GM21717 (cell line): ENCODE data around the gene IVNS1ABP.
"Not testable (repeated sequence)": the region's sequence is repeated elsewhere in the genome, so short reads cannot be mapped to it uniquely, and the experiment has no call there.

ENCODE experiments used
- ATAC-seq: cut with Tn5 transposase; IDR thresholded peaks from one replicate; pipeline ENCODE4 v1.9.1; 2021; ENCODE audit warnings: mild to moderate bottlenecking, moderate library complexity; ENCODE audit not compliant: unreplicated experiment

IVNS1ABP gene

DNA sequence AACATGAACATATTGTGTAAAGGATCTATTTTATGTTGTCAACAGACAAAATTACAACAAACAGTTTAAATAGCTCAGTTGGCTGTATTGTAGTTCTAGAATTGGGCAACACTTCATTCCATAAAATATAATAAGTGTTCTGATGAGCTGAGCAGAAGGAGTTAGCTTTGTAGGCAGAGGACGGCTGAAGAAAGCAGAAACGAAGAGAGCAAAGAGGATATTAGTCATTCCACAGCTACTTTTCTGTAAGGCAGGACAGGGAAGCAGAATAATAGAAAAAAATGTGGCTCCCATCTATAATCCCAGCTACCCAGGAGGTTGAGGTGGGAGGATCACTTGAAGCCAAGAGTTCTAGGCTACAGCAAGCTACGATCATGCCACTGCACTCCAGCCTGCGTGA, 20.2 kb upstream of the IVNS1ABP start:
- ATAC-seq: no peak

DNA sequence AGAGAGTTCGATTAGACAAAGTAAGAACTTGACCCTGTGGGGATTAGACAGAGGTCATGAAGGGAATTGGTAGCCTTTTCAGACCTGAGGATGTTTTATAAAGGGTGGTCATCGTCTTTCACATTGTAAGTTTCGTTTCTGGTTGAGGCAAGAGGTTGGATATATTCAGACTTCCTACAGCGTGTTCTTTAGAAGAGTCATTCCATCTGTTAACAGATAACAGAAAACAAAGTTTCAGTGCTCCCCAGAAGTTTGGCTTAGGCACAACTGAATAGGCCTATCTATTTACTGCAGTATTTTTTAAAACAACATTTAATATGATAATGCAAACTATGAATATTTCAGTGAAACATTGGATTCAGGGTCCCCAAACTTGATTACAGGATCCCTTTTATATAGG, 17.1 kb upstream of the IVNS1ABP start:
- ATAC-seq: no peak

DNA sequence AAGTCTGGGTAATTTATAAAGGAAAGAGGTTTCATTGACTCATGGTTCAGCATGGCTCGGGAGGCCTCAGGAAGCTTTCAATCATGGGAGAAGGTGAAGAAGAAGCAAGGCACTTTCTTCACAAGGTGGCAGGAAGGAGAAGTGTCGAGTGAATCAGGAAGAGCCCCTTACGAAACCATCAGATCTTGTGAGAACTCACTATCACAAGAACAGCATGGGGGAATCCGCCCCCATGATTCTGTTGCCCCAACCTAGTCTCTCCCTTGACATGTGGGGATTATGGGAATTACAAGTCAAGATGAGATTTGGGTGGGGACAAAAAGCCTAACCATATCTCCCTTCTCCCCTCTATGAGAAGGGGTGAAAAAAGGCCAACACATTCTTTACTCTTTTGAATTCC, 11.2 kb upstream of the IVNS1ABP start:
- no peak for ATAC-seq

DNA sequence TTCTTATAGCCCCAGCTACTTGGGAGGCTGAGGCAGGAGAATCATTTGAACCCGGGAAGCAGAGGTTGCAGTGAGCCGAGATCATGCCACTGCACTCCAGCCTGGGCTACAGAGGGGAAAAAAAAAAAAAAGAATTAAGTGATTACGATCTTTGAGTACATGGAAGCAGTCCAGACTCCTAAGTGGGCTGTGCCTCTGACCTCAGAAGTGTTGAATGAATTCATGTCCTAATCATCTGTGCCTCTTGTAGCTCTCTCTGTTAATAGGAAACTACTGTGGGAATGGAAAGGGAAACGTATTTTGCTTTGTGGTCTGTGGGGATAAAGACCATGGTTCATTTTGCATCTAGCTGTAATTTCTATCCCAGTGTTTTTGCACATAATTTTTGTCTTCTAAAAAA, 8.4 kb upstream of the IVNS1ABP start:
- no peak for ATAC-seq

DNA sequence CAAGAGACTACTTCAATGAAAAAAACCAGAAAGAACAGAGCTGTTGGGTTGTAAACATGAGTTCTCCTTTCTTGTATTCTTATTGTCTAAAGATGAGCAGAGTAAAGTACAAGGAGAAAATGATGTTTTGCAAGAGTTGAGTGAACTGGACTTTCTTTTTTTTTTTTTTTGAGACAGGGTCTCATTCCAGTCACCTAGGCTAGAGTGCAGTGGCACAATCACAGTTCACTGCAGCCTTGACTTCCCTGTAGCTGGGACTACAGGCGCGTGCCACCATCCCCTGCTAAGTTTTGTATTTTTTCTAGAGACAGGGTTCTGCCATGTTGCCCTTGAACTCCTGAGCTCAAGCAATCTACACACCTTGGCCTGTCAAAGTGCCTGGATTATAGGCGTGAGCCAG, 7.1 kb upstream of the IVNS1ABP start:
- no peak for ATAC-seq

DNA sequence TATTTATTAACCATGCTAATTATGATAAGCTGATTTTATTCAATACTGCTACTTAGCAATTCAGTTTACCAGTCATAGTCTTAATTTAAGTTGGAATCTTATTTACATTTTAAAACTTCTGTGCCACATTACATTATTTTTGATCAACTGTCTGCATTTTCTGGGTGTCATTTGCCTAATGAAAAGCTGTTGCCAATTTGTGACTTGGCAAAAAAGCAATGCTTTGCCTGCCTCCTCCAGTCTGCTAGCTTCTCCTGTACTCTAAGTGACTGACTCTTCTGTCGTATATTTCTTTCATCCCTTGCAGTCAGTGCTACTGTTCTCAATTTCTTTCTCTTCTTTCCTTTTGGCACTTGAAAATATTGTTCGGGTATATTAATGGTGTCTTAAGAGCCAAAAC, 5.6 kb upstream of the IVNS1ABP start:
- ATAC-seq: no peak

DNA sequence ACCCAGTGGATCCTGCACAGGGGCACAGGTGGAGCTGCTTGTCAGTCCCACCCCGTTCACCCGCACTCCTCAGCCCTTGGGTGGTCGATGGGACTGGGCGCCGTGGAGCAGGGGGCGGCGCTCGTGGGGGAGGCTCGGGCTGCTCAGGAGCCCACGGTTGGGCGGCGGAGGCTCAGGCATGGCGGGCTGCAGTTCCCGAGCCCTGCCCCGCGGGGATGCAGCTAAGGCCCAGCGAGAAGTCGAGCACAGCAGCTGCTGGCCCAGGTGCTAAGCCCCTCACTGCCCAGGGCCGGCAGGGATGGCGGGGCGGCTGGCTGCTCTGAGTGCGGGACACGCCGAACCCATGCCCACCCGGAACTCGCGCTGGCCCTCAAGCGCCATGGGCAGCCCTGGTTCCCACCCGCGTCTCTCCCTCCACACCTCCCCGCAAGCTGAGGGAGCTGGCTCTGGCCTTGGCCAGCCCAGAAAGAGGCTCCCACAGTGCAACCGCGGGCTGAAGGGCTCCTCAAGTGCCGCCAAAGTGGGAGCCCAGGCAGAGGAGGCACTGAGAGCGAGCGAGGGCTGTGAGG, 4.7 kb upstream of the IVNS1ABP start:
- ATAC-seq: not testable (repeated sequence)

DNA sequence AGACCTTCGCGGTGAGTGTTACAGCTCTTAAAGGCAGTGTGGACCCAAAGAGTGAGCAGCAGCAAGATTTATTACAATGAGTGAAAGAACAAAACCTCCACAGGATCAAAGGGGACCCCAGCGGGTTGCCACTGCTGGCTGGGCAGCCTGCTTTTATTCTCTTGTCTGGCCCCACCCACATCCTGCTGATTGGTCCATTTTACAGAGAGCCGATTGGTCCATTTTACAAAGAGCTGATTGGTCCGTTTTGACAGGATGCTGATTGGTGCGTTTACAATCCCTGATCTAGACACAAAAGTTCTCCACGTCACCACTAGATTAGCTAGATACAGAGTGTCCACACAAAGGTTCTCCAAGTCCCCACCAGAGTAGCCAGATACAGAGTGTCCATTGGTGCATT, 4.1 kb upstream of the IVNS1ABP start:
- not testable (repeated sequence) for ATAC-seq

DNA sequence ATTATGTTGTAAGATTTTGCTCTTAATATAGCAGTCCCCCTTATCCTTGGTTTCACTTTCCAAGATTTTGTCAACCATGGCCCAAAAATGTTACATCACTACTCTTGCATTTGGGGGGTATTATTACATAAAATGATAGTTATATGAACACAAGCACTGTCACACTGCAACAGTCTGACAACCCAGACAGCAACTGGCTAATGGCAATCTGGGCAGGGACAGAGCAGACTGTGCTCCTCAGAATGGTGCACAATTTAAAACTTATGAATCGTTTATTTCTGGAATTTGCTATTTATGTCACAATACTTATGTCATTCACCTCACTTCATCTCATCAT, 2.1 kb upstream of the IVNS1ABP start:
- ATAC-seq: no peak

DNA sequence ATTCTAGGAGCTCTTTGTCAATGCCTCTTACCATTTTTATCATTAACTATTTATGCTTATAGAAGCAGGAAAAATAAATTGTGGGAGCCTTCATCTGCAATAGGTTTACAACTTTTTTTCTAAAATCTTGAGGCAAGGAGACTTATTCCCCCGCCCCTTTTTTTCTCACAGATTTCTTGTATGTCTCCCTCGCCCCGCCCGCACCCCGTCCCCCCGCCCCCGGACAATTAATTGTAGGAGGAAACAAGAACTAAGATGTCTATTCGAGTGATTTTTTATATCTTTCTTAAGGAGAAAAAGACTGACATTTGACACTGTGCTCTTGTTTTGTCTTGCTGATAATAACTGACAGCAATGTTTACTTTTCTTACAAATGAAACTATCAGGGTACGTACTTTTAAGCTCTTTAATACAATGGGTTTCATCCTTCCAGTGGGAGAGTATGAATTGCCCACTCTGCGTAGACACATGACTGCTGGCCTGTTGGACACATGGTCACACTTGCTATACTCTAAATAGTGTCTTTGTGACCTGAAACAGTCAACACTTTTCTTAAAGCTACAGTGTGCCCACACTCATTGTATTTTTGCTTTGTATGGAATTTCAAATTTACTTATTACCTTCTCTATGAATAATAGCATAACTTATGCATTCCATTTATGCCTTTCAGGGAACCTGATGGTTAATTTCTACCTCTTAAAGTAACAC, 1.5 kb upstream of the IVNS1ABP start:
- no peak for ATAC-seq

DNA sequence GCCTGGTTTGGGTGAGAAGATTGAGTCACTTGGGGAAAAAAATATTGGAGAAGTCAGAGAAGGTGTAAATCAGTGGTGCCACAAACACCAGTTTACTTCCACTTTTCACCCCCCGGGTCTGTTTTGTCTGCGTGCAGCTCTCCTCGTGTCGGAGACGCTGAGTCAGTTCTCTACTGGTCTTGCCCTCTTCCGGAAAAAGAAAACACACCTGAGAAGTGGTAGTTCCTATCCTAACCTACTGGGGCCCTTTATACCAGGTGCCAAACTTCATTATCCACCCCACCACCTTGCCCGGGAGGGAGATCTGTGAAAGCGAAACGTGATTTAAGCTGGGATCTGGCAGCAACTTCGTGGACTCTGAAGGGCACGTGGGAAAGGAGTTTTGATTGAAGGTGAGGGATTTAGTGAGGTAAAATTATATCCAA, 855 bp upstream of the IVNS1ABP start:
- ATAC-seq: peak; percentile 48

DNA sequence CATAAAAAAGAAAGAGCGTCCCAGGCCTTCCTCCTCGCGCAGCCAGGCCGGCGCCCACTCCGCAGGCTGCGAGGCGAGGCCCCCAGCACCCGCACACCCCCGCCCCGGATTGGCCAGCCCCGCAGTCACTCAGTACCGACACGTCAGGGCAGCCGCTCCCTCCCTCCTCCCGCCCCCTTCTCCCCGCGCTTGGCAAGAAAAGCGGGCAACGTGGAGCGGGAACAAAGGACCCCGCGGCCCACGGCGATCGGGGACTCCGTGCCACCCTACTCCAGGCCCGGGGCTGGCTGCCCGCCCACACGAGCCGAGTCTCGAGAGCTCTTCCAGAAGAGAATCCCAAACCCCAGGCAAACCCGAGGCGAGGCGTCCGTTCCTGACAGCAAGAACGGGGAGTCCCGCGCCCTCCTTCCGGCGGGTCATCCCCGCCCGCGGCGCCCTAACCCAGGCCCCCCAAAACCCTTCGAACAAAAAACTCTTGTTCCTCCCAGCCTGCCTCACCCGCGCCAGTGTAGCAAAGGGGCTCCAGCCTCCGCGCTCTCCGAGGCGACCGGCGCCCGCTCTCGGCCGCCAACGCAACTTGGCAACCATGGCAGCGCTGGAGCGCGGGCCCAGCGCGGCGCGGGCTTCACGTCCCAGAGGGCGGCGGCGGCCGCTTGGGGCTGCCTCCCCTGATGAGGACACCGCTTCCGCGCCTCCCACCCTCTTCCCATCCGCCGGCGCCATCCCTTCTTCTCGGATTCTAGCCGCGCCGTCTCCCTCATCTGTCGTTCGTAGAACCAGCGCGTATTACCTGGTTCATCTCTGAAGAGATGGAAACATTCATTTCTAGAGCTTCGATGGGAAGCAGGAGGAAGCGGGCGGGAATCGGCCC, 645 bp downstream of the IVNS1ABP start:
- peak; percentile 48 for ATAC-seq

DNA sequence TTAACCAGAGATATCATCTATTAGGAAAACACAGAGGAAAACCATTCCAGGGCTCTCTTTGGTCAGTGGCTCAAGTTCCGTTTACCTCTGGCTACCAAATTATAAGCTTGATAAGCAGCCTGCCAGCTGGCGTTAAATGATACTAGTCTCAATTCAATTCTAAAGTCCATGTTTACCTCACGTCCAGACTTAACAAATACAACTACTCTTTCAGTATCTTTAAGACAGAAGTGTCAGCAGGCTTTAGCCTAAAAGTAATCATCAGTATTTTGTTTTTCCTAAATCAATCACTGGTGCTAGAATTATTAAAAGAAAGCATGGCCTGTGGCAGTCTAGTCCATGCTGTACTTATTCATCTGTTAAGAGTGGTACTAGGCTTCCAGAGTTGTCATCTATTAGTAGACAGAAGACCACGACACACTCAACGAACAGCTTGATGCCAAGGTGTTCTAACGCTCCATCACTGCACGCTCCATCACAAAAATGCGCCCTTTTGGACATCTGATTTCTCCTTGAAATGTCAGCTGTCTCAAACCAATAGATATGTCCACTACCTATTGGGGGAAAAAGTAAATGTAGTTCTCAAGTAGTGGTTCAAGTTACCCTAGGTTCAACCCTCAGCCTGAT, 1.5 kb downstream of the IVNS1ABP start:
- no peak for ATAC-seq

DNA sequence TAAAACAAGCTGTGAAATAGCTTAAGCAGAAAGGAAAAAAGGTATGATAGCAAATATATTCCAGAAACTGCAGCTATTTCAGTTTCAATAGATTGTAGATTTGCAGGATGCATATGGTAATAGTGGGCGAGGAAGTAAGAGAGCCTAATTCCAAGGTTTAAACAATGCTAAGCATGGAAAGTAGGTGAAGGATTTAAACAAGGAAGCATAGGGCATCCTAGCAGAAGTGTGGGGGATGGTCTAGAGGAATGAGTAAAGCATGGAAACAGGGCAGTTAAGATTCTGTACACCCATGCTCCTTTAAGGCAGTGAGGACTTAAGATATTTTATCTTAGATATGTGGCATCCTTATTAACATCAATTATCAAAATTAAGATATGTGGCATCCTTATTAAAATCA, 2.6 kb downstream of the IVNS1ABP start:
- ATAC-seq: no peak

DNA sequence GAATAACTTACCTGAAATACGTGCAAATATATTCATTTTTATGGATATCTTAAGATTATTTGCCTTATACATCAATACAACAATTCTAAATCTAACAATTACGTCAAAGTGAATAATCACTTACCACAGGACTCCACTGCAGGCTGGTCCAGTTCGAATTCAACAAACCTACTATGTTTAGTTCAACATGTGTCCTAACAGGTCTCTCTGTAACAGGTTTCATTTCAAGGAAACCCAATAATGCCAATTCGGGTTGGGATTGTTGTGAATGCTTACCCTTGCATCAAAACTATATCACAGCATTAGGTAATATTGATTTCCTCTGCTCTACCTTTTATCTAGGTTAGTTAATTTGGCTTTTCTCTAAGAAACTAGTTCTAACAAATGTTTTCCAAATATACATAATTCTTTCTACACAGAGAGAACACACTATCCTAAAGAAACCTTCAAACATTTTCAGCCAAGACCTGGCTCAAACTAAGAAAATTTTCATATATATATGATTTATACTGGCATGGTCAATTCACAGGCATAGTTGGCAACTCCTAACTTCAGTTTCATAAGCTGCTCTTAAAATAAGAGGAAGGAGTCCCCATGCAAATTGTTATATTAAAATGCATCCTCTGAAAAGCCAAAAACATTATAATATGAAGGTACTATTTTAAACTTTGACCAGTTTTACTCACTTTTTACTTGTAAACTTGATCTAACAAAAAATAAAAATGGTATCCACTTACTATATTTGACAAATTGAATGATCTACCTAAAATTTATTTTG, 4.5 kb downstream of the IVNS1ABP start:
- no peak for ATAC-seq

DNA sequence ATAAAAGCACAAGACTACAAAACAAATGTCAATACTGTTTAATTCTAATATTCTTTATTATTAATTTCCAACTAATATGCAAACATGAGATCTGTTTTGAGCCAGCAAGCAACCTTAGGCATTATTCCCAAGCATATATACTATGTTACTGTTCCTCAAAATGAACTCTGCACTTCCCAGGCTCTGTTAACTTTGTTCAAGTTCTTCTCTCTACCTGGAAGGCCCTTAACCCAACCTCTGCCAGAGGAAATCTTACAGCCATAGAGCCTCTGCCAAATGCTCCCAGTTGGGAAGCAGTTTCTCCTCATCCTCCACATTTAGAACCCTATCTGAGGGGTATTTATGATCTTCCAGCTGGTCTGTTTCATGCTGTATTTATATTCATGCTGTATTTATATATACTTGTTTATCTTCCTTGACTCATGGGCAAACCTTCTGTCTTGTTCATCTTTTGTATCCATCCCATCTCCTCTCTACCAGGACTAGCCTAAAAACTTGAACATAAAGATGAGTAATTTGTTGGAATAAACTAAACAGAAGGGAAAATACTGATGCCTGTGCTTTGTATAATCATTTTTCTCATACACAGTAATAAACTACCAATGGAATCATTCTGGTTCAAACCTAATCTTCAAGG, 5.3 kb downstream of the IVNS1ABP start:
- ATAC-seq: no peak

DNA sequence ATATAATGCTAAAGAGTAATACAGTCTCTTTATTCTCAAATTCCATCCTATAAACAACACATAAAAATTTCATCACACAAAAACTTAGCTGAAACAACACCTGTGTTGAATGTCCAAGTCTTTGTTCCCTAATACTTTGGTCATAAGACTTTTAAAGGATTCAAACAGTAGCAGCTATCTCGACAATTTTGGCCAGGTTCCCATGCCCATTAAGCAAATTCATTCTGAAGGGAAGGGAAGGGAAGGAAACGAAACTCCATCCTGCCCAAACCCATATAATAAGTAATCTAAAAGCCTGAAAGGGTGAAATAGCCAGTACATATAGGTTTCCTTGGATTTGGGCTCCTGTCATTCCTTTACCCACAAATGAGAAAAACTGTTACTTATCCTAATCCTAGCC, 7.5 kb downstream of the IVNS1ABP start:
- ATAC-seq: no peak

DNA sequence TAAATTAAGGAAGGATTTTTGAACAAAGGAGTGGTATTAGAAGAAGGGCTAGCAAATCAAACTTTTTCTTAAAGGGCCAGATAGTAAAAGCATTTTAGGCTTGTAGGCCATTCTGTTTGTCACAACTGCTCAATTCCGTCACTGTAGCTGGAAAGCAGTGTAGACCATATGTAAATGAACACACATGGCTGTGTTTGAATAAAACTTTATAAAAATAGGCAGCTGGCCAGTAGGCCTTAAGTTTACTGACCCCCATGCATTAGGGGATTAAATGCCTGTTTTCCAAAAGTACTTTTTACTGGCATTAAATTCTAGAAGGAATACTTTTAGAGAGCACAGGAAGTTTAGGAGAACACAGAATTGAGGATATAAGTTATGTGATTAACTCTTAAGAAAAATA, 8.9 kb downstream of the IVNS1ABP start:
- ATAC-seq: no peak

DNA sequence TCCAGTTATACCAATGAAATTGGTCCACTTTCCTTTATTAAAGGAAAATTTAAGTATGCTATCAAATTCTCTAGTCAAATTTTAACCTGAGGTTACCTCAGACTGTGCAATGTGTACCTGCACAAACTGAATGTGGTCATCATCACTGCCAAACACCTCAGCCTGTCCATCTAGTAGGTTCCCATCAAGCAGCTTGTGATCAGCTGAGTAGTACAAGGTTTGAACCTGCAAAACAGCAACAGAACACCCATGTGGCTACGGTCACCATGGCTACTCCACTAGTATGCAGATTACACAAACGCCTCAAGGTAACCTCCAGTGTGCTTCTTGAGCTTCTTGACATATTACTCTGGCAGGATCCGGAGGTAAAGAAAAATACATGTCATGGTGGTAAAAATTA, 11.6 kb downstream of the IVNS1ABP start:
- no peak for ATAC-seq

DNA sequence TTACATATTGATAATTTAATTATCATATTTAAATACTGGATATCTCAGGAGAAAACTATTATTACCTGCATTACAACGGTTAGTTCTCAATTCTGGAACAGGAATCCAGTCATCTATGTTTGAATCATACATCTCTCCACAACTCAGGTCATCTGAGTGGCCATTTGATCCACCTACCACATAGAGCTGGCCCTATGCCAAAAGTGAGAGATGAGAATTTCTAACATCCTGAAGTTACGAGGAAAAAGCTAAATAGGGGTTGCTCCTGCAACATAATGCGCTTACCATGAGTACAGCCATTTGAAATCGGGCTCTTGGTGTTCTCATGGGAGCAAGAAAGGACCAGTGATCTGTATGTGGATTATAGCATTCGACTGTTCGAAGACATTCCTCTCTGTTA, 16.9 kb downstream of the IVNS1ABP start:
- no peak for ATAC-seq
